Activated CD4-positive, alpha-beta T cell treated with anti-CD3 and anti-CD28 coated beads for 24 hours (primary cell): ENCODE data around the gene INPP5D.
"Not testable (repeated sequence)": the region's sequence is repeated elsewhere in the genome, so short reads cannot be mapped to it uniquely, and the experiment has no call there.

Source experiments
- DNase-seq, 2 donors: peaks; one replicate each; pipeline ENCODE4 v3.0.0-alpha.2; 2020; ENCODE audit warnings: low read depth in 2 of 2

INPP5D gene

GRCh38 chr2:233141901-233142300 is 81.8 kb downstream of the INPP5D start:
- DNase-seq: no peak

DNA sequence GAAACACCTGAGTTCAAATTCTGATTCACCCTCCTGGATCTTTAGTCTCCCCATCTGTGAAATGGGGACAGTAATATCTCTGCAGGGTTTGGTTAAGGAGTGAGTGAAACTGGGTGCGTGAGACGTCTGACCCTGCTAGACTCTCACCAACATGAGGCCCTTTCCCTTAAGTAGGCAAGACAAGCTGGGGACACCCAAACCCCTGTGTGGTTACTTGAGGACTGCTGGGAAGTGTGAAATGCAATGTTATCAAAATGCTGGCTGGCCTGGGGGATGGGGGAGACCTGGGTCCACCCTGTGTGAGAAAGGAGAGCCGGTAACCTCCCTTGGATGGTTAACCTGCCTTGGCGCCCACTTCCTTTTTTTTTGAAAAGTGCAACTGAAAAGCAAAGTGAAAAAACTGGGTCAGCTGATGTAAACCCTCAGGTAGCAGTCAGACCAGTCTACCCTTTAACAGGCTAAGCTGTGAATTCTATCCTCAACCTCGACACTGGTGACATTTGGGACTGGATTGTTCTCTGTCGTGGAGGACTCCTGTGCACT is 82.3 kb downstream of the INPP5D start:
- DNase-seq: no peak

GRCh38 chr2:233143700-233144331 is 83.7 kb downstream of the INPP5D start:
- no peak for DNase-seq

GRCh38 chr2:233145726-233146125 is 85.6 kb downstream of the INPP5D start:
- DNase-seq: no peak

DNA sequence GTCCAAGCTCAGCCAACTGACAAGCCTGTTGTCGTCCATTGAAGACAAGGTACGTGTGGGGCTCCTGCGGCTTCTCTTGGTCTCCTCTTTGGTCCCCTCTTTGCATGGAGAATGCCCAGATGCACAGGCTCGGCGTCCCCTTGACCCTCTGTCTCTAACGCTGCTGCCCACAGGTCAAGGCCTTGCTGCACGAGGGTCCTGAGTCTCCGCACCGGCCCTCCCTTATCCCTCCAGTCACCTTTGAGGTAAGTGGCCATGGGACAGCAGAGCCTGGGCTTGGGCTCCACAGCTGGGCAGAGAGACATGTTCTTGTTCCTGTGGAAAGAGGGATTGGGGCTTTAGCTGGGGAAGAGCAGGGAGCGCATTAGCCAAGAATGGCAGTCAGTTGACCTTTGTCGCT is 86.1 kb downstream of the INPP5D start:
- DNase-seq: no peak

GRCh38 chr2:233147136-233147828 is 87.1 kb downstream of the INPP5D start:
- no peak for DNase-seq

- no peak for DNase-seq
Measured at GRCh38 chr2:233147829-233148167, 87.7 kb downstream of the INPP5D start.

DNA sequence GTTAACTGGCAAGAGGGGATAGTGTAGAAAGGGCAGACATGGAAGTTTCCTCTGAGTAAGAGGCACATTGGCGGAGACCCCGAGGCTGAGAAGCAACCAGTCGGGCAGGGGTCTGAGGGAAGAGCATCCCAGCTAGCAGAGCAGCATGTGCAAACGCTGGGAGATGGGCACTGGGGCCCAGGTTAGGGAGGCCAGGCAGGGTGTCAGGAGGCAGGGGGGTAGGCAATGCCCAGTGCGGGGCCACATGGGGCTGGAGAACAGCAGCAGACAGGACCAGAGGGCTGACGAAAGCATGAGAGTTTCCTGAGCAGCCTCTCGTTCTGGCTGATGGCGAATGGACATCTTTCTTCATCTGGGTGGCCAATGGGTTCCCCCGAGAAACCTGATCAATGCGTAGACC is 88.2 kb downstream of the INPP5D start:
- DNase-seq: no peak

- no peak for DNase-seq
Measured at GRCh38 chr2:233152541-233152940, 92.4 kb downstream of the INPP5D start.

DNA sequence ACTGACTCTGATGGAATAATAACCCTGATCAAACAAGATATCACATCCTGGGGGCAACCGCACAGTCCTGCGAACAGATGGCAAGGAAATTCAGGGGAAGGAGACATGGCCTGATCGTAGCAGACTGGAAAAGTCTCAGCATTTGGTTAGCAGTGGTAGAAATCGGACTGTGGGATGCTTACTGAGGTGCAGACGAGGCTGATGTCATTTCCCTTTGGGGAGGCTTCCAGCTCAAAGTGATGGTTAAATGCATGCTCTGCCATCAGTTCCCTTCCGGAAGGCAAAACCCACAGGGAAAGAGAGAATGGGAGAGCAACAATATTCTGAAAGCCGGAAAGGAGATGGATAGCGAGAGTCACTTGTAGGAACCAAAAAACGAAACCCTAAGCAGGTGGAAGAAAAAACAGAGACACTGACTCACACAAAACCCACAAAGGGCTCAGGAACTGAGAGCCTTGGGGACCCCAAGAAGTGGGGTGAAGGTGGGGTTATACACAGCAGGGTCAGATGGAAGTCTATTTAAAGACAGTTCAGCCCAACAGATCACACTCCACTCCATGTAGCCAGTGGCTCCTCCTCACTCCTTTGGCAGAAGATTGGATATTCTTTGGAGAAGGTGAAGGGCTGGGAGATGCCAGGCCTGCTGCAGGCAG is 93.1 kb downstream of the INPP5D start:
- no peak for DNase-seq

DNA sequence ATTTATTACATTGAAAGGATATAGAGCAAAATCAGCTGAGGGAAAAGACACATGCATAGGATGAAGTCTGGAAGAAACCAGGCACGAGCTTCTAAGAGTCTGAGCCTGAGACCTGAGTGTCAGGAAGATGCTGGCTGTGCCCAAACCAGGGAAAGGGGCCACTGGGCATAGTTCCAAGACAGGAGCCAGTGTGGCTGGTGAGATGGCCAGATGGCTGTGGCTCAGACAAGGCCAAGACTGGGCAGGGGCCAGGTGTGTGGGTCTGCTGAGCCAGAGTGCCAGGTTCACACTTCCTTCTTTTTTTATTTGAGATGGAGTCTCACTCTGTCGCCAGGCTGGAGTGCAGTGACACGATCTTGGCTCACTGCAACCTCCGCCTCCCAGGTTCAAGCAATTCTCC is 95.9 kb downstream of the INPP5D start:
- no peak for DNase-seq

DNA sequence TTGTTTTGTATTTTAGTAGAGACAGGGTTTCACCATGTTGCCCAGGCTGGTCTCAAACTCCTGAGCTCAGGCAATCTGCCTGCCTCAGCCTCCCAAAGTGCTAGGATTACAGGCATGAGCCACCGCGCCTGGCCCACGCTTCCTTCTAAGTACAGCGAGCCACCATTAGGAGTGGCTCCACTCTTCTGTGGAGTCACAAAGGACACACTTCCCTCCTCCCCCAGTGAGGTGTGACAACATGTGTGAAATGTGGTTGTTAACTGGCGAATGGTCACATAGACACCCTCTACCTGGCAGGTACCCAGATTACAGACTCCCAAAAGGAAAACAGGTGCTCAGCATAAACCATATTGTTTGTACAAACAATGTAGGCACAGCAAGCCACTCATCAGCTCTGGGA is 96.3 kb downstream of the INPP5D start:
- not testable (repeated sequence) for DNase-seq

- DNase-seq: no peak
Measured at GRCh38 chr2:233161730-233162129, 101.6 kb downstream of the INPP5D start.

- DNase-seq: no peak
Measured at GRCh38 chr2:233162770-233163169, 102.6 kb downstream of the INPP5D start.

GRCh38 chr2:233163486-233164103 is 103.5 kb downstream of the INPP5D start:
- DNase-seq: no peak

GRCh38 chr2:233164128-233164635 is 104.0 kb downstream of the INPP5D start:
- no peak for DNase-seq

DNA sequence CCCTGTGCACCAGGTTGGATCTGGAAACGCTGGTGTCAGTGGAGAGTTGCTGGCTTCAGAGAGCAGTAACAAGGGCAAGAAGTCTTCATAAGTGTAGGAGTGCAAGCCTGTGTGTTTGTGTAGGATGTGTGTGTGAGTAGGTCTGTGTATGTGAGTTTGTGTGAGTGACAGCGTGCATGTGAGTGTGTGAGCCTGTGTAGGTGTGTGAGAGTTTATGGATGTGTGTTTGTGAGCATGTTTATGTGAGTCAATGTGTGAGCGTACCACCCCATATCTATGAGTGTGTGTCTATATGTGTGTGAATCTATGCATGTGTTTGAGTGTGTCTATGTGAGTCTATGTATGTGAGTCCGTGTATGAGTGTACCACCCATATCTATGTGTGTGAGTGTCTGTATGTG is 104.8 kb downstream of the INPP5D start:
- DNase-seq: no peak

GRCh38 chr2:233165543-233165894 is 105.4 kb downstream of the INPP5D start:
- no peak for DNase-seq

DNA sequence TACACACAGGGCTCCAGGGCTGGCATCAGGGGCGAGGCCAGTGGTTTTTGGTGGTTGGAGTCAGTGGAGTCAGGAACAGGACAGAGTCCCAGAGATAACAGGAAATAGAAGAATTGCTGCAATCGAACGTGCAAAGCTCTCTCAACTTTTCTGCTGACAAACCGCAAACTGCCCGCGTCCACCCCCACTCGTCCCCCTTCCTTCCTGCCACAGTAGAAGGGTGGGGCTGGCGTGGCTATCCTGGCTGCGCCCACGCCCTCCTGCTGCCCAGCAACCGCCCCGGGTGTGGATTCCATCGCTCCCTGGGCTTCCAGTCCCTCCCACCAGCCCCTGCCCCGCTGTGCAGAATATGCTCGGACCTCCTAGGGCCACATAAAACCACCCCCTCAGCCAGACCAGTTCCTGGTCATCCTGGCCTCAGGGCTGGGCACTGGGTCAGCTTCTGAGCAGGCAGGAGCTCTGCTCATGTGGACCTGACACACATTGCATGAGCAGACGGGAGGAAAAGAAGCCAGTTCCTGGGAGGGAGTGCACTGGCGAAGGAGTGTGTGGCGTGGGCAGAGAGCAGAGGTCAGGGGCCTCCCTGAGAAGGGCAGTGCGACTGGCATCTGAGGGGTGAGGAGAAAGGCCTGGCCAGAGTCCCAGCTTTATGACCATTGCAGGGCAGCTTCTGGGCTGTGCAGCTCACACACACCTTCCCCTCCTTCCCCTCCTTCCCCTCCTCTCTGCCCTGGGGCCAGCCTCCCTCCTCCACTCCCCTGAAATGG is 105.9 kb downstream of the INPP5D start:
- no peak for DNase-seq

- DNase-seq: no peak
Measured at GRCh38 chr2:233168445-233168844, 108.3 kb downstream of the INPP5D start.

GRCh38 chr2:233168919-233169318 is 108.8 kb downstream of the INPP5D start:
- no peak for DNase-seq

DNA sequence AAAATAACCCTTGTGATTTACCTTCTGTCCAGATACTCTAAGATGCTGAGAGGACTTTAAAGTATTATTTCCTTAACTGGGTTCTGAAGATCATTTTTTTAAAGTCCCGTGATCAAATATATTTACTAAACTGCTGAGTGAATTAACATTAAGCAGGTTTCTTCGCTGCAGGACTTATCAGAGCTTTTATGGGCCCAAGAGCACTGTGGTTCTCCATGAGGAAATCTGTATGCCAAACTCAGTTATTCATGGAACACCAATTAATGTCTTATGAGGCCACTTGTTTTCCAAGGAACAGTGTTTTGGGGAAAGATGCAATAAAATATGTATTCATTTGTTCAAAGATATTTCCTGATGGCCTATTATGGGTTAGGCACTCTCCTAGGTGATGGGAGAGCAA is 111.2 kb downstream of the INPP5D start:
- no peak for DNase-seq
